Esophagus squamous epithelium (tissue), 5 donors: ENCODE measurements around the gene ZNF592. TPM values are rescaled to one million over a fixed set of nuclear protein-coding genes. Genes with fewer than 3 reads are reported as not detected.
"Not testable (repeated sequence)": the region's sequence is repeated elsewhere in the genome, so short reads cannot be mapped to it uniquely, and the experiment has no call there.

ENCODE experiments used
- DNase-seq: peaks from one replicate; lab custom pipeline; 2025; lab: John Stamatoyannopoulos, UW
- H3K27ac ChIP-seq, 4 donors: fragments of 200-600 bp; sonication (generic); one replicate each; pipeline ENCODE4 v1.5.1; 2016 to 2019; ENCODE audit warnings: mild to moderate bottlenecking in 1 of 4
- H3K27me3 ChIP-seq, 4 donors: fragments of 200-600 bp; sonication (generic); 1 replicate in 3 of 4; 2 replicates in 1 of 4; pipeline versions ENCODE4 v1.5.1 to v1.6.0; 2017 to 2021; ENCODE audit warnings: antibody characterized with exemption in 1 of 4
- H3K36me3 ChIP-seq, 3 donors: fragments of 200-600 bp; sonication (generic); one replicate each; pipeline ENCODE4 v1.5.1; 2016 to 2019
- H3K4me1 ChIP-seq, 3 donors: fragments of 200-600 bp; sonication (generic); one replicate each; pipeline ENCODE4 v1.5.1; 2017 to 2019
- H3K4me3 ChIP-seq, 4 donors: fragments of 200-600 bp; sonication (generic); 1 replicate in 3 of 4; 2 replicates in 1 of 4; pipeline ENCODE4 v1.5.1; 2016 to 2019; ENCODE audit warnings: mild to moderate bottlenecking in 2 of 4, moderate library complexity in 1 of 4
- H3K9me3 ChIP-seq, 3 donors: fragments of 200-600 bp; sonication (generic); one replicate each; pipeline ENCODE4 v1.5.1; 2016 to 2019
- CTCF ChIP-seq, 6 experiments: fragments of 450-650 bp in 4 of 6; fragments of 200-600 bp in 2 of 6; sonication (generic) in 2 of 6; IDR thresholded peaks; one replicate each; pipeline ENCODE4 v1.5.1; 2016 to 2019; ENCODE audit warnings: antibody characterized with exemption in 6 of 6, mild to moderate bottlenecking in 4 of 6, moderate library complexity in 4 of 6
- POLR2A ChIP-seq, 4 donors: fragments of 450-650 bp; IDR thresholded peaks; one replicate each; pipeline ENCODE4 v1.6.1; 2017; ENCODE audit warnings: antibody characterized with exemption in 4 of 4, mild to moderate bottlenecking in 4 of 4, moderate library complexity in 3 of 4
- WGBS, 2 donors: methylation state at CpG; one replicate each; pipeline ENCODE4 v1.1.5; 2018; 5-methylcytosine and 5-hydroxymethylcytosine counted together
- intact Hi-C: fragments of 100-400 bp; cut with DNase I; formaldehyde crosslinking; loops from one replicate; pipeline ENCODE4 v1.15.0; 2022
- total RNA-seq, 4 donors: library from RNA; depleted of rRNA; stranded (reverse); fragments of >200 nt; gene quantifications; one replicate each; pipeline ENCODE4 v1.1.0, GENCODE V29; 2016
- donor health status: DM: yes; HTN: yes; CAD: no.

ZNF592 gene
- total RNA-seq, 4 donors from 2014 or later: 8.0 to 12.2 (median 10.3) TPM

- intact Hi-C loops: no loop called here
- no peak overlapping the region for H3K4me3 ChIP-seq
Measured at GRCh38 chr15:84842781-84843180, 94.4 kb downstream of the ZNF592 start.

GRCh38 chr15:84844964-84845363, 96.6 kb downstream of the ZNF592 start:
- Histone ChIP-seq H3K27ac (no peak overlapping the region), H3K27me3 (no peaks in the 10 kb centered on the region), H3K36me3 (no peaks in the 10 kb centered on the region), H3K9me3 (peaks cover 0 to 13% (median 0%) of the 10 kb centered on the region in 3 donors), H3K4me3 (no peak overlapping the region), H3K4me1 (peaks cover 0 to 13% (median 10%) of the 10 kb centered on the region in 3 donors)
- no peak for DNase-seq
- TF ChIP-seq POLR2A (IDR thresholded peaks at IDR 0.05) (no peak), CTCF (IDR thresholded peaks at IDR 0.05) (no peak)
- intact Hi-C loops: no loop called here
- WGBS, 2 donors: 64 to 67% methylated on average over 2 of the region's 2 CpGs

More at GRCh38 chr15:84842781-84843180, 94.4 kb downstream of the ZNF592 start:
- H3K27ac ChIP-seq: no peak overlapping the region
- no peak for DNase-seq
- H3K9me3 ChIP-seq: peaks cover 0 to 11% (median 0%) of the 10 kb centered on the region in 3 donors
- peaks cover 0 to 13% (median 10%) of the 10 kb centered on the region in 3 donors for H3K4me1 ChIP-seq
- WGBS, 2 donors: 71 to 100% methylated on average over 1 of the region's 1 CpG
- no peak for TF ChIP-seq POLR2A (IDR thresholded peaks at IDR 0.05)
- TF ChIP-seq CTCF (IDR thresholded peaks at IDR 0.05): no peak
- no peaks in the 10 kb centered on the region for H3K36me3 ChIP-seq
- no peaks in the 10 kb centered on the region for H3K27me3 ChIP-seq

GRCh38 chr15:84845631-84846030, 97.2 kb downstream of the ZNF592 start:
- WGBS, 2 donors: 46 to 65% methylated on average over 7 of the region's 7 CpGs
- H3K27ac ChIP-seq: peak overlapping the region in 1 of 4 donors; percentile 14

GRCh38 chr15:84846269-84846668, 97.9 kb downstream of the ZNF592 start:
- no peak for DNase-seq
- no peak overlapping the region for H3K27ac ChIP-seq
- H3K4me3 ChIP-seq: no peak overlapping the region
- no peaks in the 10 kb centered on the region for H3K27me3 ChIP-seq
- 85 to 95% methylated on average over 1 of the region's 1 CpG for WGBS, 2 donors
- H3K36me3 ChIP-seq: no peaks in the 10 kb centered on the region
- TF ChIP-seq CTCF (IDR thresholded peaks at IDR 0.05) (no peak), POLR2A (IDR thresholded peaks at IDR 0.05) (no peak)
- no peaks in the 10 kb centered on the region for H3K4me1 ChIP-seq
- intact Hi-C loops: no loop called here
- peaks cover 0 to 13% (median 0%) of the 10 kb centered on the region in 3 donors for H3K9me3 ChIP-seq

More at GRCh38 chr15:84845631-84846030, 97.2 kb downstream of the ZNF592 start:
- H3K4me1 ChIP-seq, H3K27me3 ChIP-seq, H3K4me3 ChIP-seq, DNase-seq, intact Hi-C loops, H3K36me3 ChIP-seq: not testable (repeated sequence)
- H3K9me3 ChIP-seq: peaks cover 0 to 13% (median 0%) of the 10 kb centered on the region in 3 donors
- peak; percentile 46 to 88 (median 78) for TF ChIP-seq CTCF (IDR thresholded peaks at IDR 0.05)

- intact Hi-C loops: no loop called here
- H3K9me3 ChIP-seq: peaks cover 0 to 13% (median 0%) of the 10 kb centered on the region in 3 donors
- H3K27ac ChIP-seq: no peak overlapping the region
- no peaks in the 10 kb centered on the region for H3K36me3 ChIP-seq
- DNase-seq: no peak
- TF ChIP-seq POLR2A (IDR thresholded peaks at IDR 0.05) (no peak), CTCF (IDR thresholded peaks at IDR 0.05) (no peak)
- no peaks in the 10 kb centered on the region for H3K27me3 ChIP-seq
- H3K4me3 ChIP-seq: no peak overlapping the region
- no peaks in the 10 kb centered on the region for H3K4me1 ChIP-seq
Measured at GRCh38 chr15:84847382-84847781, 99.0 kb downstream of the ZNF592 start.
